ENCODE results near the gene GARIN5A. TPM values are rescaled to one million over a fixed set of nuclear protein-coding genes. Genes with fewer than 3 reads are reported as not detected.

Gene GARIN5A
- total and polyA plus RNA-seq, 2 of the 8 experiments (the other 6 are each of a cell fraction or from before 2014, with no cell fraction given): 9.1 to 18.5 TPM

GRCh38 chr19:50459638-50460037 lies 17.0 kb downstream of the GARIN5A start:
- DNase-seq (ENCODE audit: low read depth in 1 of 2, low spot score in 2 of 2) (no peak), FAIRE-seq (no peak)
- Histone ChIP-seq H4K20me1 (replicated peaks in 1 of 2; ENCODE audit: control insufficient read depth in 1 of 2, insufficient read depth in 2 of 2, low read length in 2 of 2) (peaks cover 0 to 3% of the 10 kb centered on the region in 2 experiments), H3K14ac (ENCODE audit: insufficient read length) (no peak overlapping the region), H4K8ac (ENCODE audit: extremely low read depth, insufficient read depth, low read length) (no peak overlapping the region), H2AFZ (ENCODE audit: low read length) (no peak overlapping the region), H4K5ac (ENCODE audit: insufficient read length, low read depth, low read length) (no peak overlapping the region), H3K9ac (replicated peaks in 1 of 4; ENCODE audit: extremely low read depth in 1 of 4, low read depth in 3 of 4, low read length in 3 of 4) (no peak overlapping the region), H3K4ac (replicated peaks; ENCODE audit: insufficient read length, low read depth, low read length) (no peak overlapping the region), H2BK12ac (ENCODE audit: low read depth, low read length) (no peak overlapping the region), H2BK5ac (ENCODE audit: low read depth, low read length) (no peak overlapping the region), H2BK15ac (ENCODE audit: low read length) (no peak overlapping the region), H3K4me3 (ENCODE audit: extremely low read depth in 1 of 4, insufficient read depth in 2 of 4, low read depth in 3 of 4, low read length in 4 of 4) (no peak overlapping the region), H3K18ac (ENCODE audit: extremely low read depth, low read length) (no peak overlapping the region), H3K23ac (ENCODE audit: insufficient read length) (no peak overlapping the region), H4K91ac (replicated peaks; ENCODE audit: insufficient read length, low read length) (no peak overlapping the region), H2AK5ac (ENCODE audit: low read depth, low read length) (no peak overlapping the region), H3K79me1 (ENCODE audit: low read depth, low read length) (no peaks in the 10 kb centered on the region), H3K27me3 (replicated peaks in 1 of 4; ENCODE audit: control insufficient read depth in 3 of 4, extremely low read depth in 1 of 4, insufficient read depth in 3 of 4, low read length in 3 of 4) (no peaks in the 10 kb centered on the region; a peak in 1 of 7 replicates), H3K4me2 (ENCODE audit: insufficient read depth in 1 of 2, low read depth in 2 of 2, low read length in 2 of 2) (no peak overlapping the region), H3K4me1 (replicated peaks in 1 of 4; ENCODE audit: control insufficient read depth in 3 of 4, insufficient read depth in 4 of 4, low read length in 3 of 4) (peaks cover 0 to 3% (median 0%) of the 10 kb centered on the region in 4 experiments; a peak in 2 of 7 replicates), H3K9me3 (ENCODE audit: insufficient read depth in 2 of 2, low read depth in 1 of 2, low read length in 1 of 2) (no peaks in the 10 kb centered on the region), H3K23me2 (ENCODE audit: low read depth, low read length) (peaks cover 7% of the 10 kb centered on the region; the same call in 1 of the 2 replicates), H2BK120ac (replicated peaks; ENCODE audit: low read depth, low read length) (no peak overlapping the region), H3K56ac (replicated peaks; ENCODE audit: insufficient read length, low read depth, low read length) (no peak overlapping the region), H3K36me3 (ENCODE audit: control insufficient read depth in 2 of 4, insufficient read depth in 4 of 4, low read length in 3 of 4) (no peaks in the 10 kb centered on the region), H3K27ac (ENCODE audit: low read depth, low read length) (no peak overlapping the region), H3K79me2 (ENCODE audit: control insufficient read depth in 1 of 2, insufficient read depth in 2 of 2, low read length in 2 of 2) (no peaks in the 10 kb centered on the region), H2BK20ac (ENCODE audit: low read length) (peak overlapping the region; percentile 34; the same call in 1 of the 2 replicates)
- ChIA-PET CTCF (ENCODE audit: partially characterized antibody) (interaction anchor here (1.0 to 3.8 kb wide), 10 partner anchors 11 to 99 kb away, joined by 3 to 21 read pairs (median 10); no protein-coding TSS in a partner anchor), POLR2A (ENCODE audit: partially characterized antibody) (interaction anchor here (1.5 kb wide), 1 partner anchor 72 kb away, joined by 3 read pairs; no protein-coding TSS in a partner anchor)
- WGBS, 2 experiments (ENCODE audit: extremely low coverage in 1 of 2, insufficient coverage in 1 of 2, insufficient read length in 1 of 2, insufficient replicate concordance in 2 of 2, low coverage in 1 of 2, low lambda C conversion rate in 2 of 2, missing lambda C conversion rate in 1 of 2): no CpG with 5 or more reads among the region's 1 CpG
- TF ChIP-seq KDM4A (IDR thresholded peaks at IDR 0.05; ENCODE audit: low read depth, low read length, severe bottlenecking) (no peak), POLR2AphosphoS5 (IDR thresholded peaks at IDR 0.05; ENCODE audit: low read depth, low read length) (no peak), BCL11A (IDR thresholded peaks at IDR 0.05; ENCODE audit: low read depth in 2 of 2, low read length in 2 of 2) (no peak), JUND (IDR thresholded peaks at IDR 0.05; ENCODE audit: low read length) (no peak), SIRT6 (IDR thresholded peaks at IDR 0.05; ENCODE audit: low read length) (no peak), NRF1 (IDR thresholded peaks at IDR 0.05; ENCODE audit: low read depth, low read length) (no peak), ASH2L (IDR thresholded peaks at IDR 0.05; ENCODE audit: low read length) (no peak), RFX5 (IDR thresholded peaks at IDR 0.05; ENCODE audit: borderline replicate concordance, low read depth, low read length) (no peak)
